ENCODE results near the gene CABP7.

CABP7 gene

DNA sequence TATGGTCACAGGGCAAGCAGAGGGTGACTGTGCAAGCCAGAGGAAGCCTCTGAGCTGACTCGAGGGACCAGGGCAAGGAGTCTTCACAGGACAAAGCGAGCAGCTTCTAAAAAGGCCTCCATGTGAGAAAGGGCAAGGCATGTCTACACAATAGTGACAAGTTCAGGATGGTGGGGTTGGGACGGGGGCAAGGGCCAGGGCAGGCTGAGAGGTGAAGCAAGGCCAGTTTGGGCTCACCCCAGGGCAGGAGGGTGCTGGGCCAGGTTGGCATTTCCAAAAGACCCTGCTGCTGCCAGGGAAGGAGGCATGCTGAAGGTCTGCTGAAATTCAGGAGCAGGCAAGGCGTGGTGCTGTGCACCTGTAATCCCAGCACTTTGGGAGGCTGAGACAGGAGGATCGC, 12.3 kb upstream of the CABP7 start:
- H3K9me2 ChIP-seq (replicated peaks; ENCODE audit: control insufficient read depth, low read length): no peaks in the 10 kb centered on the region
- H3K4me2 ChIP-seq (ENCODE audit: low read length): no peak overlapping the region

GRCh38 chr22:29710193-29710592, 9.6 kb upstream of the CABP7 start:
- H3K79me2 ChIP-seq (ENCODE audit: control insufficient read depth, low read length): no peaks in the 10 kb centered on the region
- no peak overlapping the region for H3K4me3 ChIP-seq (ENCODE audit: low read length)
- H4K20me1 ChIP-seq (ENCODE audit: control insufficient read depth, insufficient read depth, low read depth, low read length): no peaks in the 10 kb centered on the region
- H3K36me3 ChIP-seq (ENCODE audit: control insufficient read depth, low read length): no peaks in the 10 kb centered on the region
- H3K9me3 ChIP-seq (ENCODE audit: control insufficient read depth, insufficient read depth, low read length): no peaks in the 10 kb centered on the region
- H3K4me2 ChIP-seq (ENCODE audit: low read length): no peak overlapping the region
- no peaks in the 10 kb centered on the region for H3K27me3 ChIP-seq (ENCODE audit: control insufficient read depth, low read length)
- no peaks in the 10 kb centered on the region for H3K9me2 ChIP-seq (replicated peaks; ENCODE audit: control insufficient read depth, low read length)
- no peak overlapping the region for H3K27ac ChIP-seq (ENCODE audit: low read depth, low read length)
- TF ChIP-seq CTCF (IDR thresholded peaks at IDR 0.05; ENCODE audit: low read depth, low read length, poor library complexity, severe bottlenecking) (no peak), EZH2phosphoT487 (IDR thresholded peaks at IDR 0.05; ENCODE audit: borderline replicate concordance, low read length) (no peak)
- no peaks in the 10 kb centered on the region for H3K4me1 ChIP-seq (ENCODE audit: control insufficient read depth, low read length)
- H3F3A ChIP-seq (ENCODE audit: control insufficient read depth, insufficient read depth): no peaks in the 10 kb centered on the region

More for the DNA sequence above, 12.3 kb upstream of the CABP7 start:
- no peaks in the 10 kb centered on the region for H3K79me2 ChIP-seq (ENCODE audit: control insufficient read depth, low read length)
- no peak overlapping the region for H3K27ac ChIP-seq (ENCODE audit: low read depth, low read length)
- no peaks in the 10 kb centered on the region; the same call in 1 of the 2 replicates for H3K27me3 ChIP-seq (ENCODE audit: control insufficient read depth, low read length)
- peaks cover 15% of the 10 kb centered on the region for H3K4me1 ChIP-seq (ENCODE audit: control insufficient read depth, low read length)
- no peak for TF ChIP-seq CTCF (IDR thresholded peaks at IDR 0.05; ENCODE audit: low read depth, low read length, poor library complexity, severe bottlenecking)
- TF ChIP-seq EZH2phosphoT487 (IDR thresholded peaks at IDR 0.05; ENCODE audit: borderline replicate concordance, low read length): no peak
- 0 out of 2 replicates have a peak, but pooled peaks cover 3% of the 10 kb centered on the region for H4K20me1 ChIP-seq (ENCODE audit: control insufficient read depth, insufficient read depth, low read depth, low read length)
- no peaks in the 10 kb centered on the region for H3K36me3 ChIP-seq (ENCODE audit: control insufficient read depth, low read length)
- no peaks in the 10 kb centered on the region for H3K9me3 ChIP-seq (ENCODE audit: control insufficient read depth, insufficient read depth, low read length)
- no peaks in the 10 kb centered on the region for H3F3A ChIP-seq (ENCODE audit: control insufficient read depth, insufficient read depth)
- H3K4me3 ChIP-seq (ENCODE audit: low read length): no peak overlapping the region

DNA sequence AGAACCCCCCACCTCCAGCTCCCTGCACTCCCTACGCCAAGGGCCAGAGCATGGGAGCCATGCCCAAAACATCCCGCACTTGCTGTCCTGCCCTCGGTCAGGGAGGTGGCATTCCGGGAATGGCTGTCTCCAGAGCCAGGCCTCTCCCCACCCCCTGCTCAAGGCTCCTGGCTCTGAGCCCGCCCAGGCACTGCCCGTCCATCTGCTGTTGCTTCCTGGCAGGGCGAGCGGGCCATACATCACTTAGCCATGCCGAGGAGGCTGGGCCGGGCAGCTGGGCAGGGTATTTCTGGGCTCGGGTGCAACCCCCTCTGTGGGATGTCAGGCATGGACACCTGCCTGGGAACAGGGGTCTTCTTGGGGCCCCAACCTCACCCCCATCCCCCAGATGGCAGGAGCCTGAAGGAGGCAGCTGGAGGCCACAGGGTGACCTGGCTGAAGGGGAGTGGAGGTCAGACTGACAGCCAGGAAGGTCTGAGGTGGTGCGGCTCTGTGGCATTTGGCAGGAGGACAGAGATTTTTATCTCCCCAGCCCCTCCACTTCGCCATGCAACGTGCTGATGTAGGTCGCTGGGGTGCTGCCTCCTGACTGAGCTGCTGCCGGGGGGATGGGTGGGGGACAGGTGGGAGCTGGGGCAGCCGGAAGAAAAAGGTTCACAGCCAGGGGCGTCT, 8.7 kb upstream of the CABP7 start:
- no peaks in the 10 kb centered on the region for H3K9me2 ChIP-seq (replicated peaks; ENCODE audit: control insufficient read depth, low read length)
- no peak overlapping the region for H3K27ac ChIP-seq (ENCODE audit: low read depth, low read length)
- no peaks in the 10 kb centered on the region for H3K79me2 ChIP-seq (ENCODE audit: control insufficient read depth, low read length)
- H3K4me1 ChIP-seq (ENCODE audit: control insufficient read depth, low read length): no peaks in the 10 kb centered on the region
- H3K36me3 ChIP-seq (ENCODE audit: control insufficient read depth, low read length): no peaks in the 10 kb centered on the region
- H4K20me1 ChIP-seq (ENCODE audit: control insufficient read depth, insufficient read depth, low read depth, low read length): no peaks in the 10 kb centered on the region
- H3K27me3 ChIP-seq (ENCODE audit: control insufficient read depth, low read length): no peaks in the 10 kb centered on the region
- no peaks in the 10 kb centered on the region for H3F3A ChIP-seq (ENCODE audit: control insufficient read depth, insufficient read depth)
- no peak for TF ChIP-seq EZH2phosphoT487 (IDR thresholded peaks at IDR 0.05; ENCODE audit: borderline replicate concordance, low read length)
- no peak for TF ChIP-seq CTCF (IDR thresholded peaks at IDR 0.05; ENCODE audit: low read depth, low read length, poor library complexity, severe bottlenecking)
- H3K4me2 ChIP-seq (ENCODE audit: low read length): no peak overlapping the region
- H3K9me3 ChIP-seq (ENCODE audit: control insufficient read depth, insufficient read depth, low read length): no peaks in the 10 kb centered on the region
- H3K4me3 ChIP-seq (ENCODE audit: low read length): no peak overlapping the region

Data from DOHH2 (cell line).